H1 (cell line): Measurements from ENCODE around the gene LY6G5C. TPM values are rescaled to one million over a fixed set of nuclear protein-coding genes. Genes with fewer than 3 reads are reported as not detected.

Experiments used
- CTCF ChIP-seq, 3 experiments: IDR thresholded peaks; 1 replicate in 2 of 3; 2 replicates in 1 of 3; pipeline versions ENCODE4 v1.5.1 to v1.6.1; 2011; ENCODE audit warnings: low read length in 3 of 3, mild to moderate bottlenecking in 3 of 3, inconsistent platforms in 2 of 3, low read depth in 1 of 3, moderate library complexity in 1 of 3; ENCODE audit not compliant: insufficient read depth in 1 of 3; ENCODE audit errors: control extremely low read depth in 1 of 3
- RAD21 ChIP-seq, 2 experiments: IDR thresholded peaks in 1 of 2; conservative IDR thresholded peaks in 1 of 2; 2 replicates each; pipeline ENCODE4 v1.6.1; 2011; ENCODE audit warnings: low read depth in 2 of 2, low read length in 2 of 2, improper control_type of control experiment in 1 of 2, inconsistent platforms in 1 of 2, mild to moderate bottlenecking in 1 of 2, moderate library complexity in 1 of 2
- RNF2 ChIP-seq: fragments of 200-900, 300-1000 bp; sonication (generic); IDR thresholded peaks from 2 replicates; pipeline ENCODE4 v1.7.1; 2016; ENCODE audit warnings: borderline replicate concordance, low read depth, mild to moderate bottlenecking, antibody characterized with exemption, low read length; ENCODE audit not compliant: poor library complexity, severe bottlenecking; ENCODE audit errors: missing control alignments
- SUZ12 ChIP-seq: fragments of 200-600 bp; sonication (generic); IDR thresholded peaks from 2 replicates; pipeline ENCODE4 v1.6.1; 2012; ENCODE audit warnings: mild to moderate bottlenecking, inconsistent platforms, low read length, moderate library complexity, mixed read lengths
- polyA plus RNA-seq, 7 experiments: library from polyadenylated mRNA; depleted of rRNA in 3 of 7; stranded (reverse) in 5 of 7; unstranded in 2 of 7; fragments of >200 nt in 5 of 7; fragments of 200-250 nt in 2 of 7; gene quantifications; 1 replicate in 5 of 7; 2 replicates in 1 of 7; 4 replicates in 1 of 7; pipeline versions ENCODE4 v1.2.1 to v1.2.3, GENCODE V29; 2011 to 2013; ENCODE audit warnings: missing spikeins in 2 of 7, mixed read lengths in 2 of 7
- total RNA-seq: library from RNA; stranded (reverse); fragmentation: NEBNext Ultra II Directional; extraction: Animal tissue kit (Norgen Biotek cat#: 25700); gene quantifications from 2 replicates; pipeline ENCODE4 v1.2.1, GENCODE V29; 2021

Gene LY6G5C
- total and polyA plus RNA-seq, 2 of the 8 experiments (the other 6 are each of a cell fraction or from before 2014, with no cell fraction given): 1.1 to 1.8 TPM

GRCh38 chr6:31658983-31659648 is 21.8 kb downstream of the LY6G5C start (continued):
- no peak for TF ChIP-seq CTCF (IDR thresholded peaks at IDR 0.05; ENCODE audit: control extremely low read depth in 1 of 3, insufficient read depth in 1 of 3, low read depth in 1 of 3, low read length in 3 of 3)
- TF ChIP-seq RNF2: no peak
- TF ChIP-seq RAD21 (IDR thresholded peaks at IDR 0.05 in 1 of 2, conservative IDR thresholded peaks at IDR 0.05 in 1 of 2; ENCODE audit: low read depth in 2 of 2, low read length in 2 of 2): no peak
- no peak for TF ChIP-seq SUZ12
